B cell (primary cell): ENCODE results near the gene SLC27A3. TPM values are rescaled to one million over a fixed set of nuclear protein-coding genes. Genes with fewer than 3 reads are reported as not detected.
A peak's percentile ranks its signal among the peaks of the same experiment; 100 is the strongest.

ENCODE experiments used
- ATAC-seq: fragments of 200-7000 bp; cut with Tn5 transposase; one replicate; pipeline ENCODE4 v1.10.0; 2021; ENCODE audit warnings: low read depth, mild to moderate bottlenecking, moderate number of reproducible peaks, moderate library complexity
- CTCF ChIA-PET: fragments of 350-600 bp; sonication (Branson Sonifier 250); formaldehyde crosslinking; loops from one replicate; lab custom pipeline; 2021; ENCODE audit warnings: antibody characterized with exemption, inconsistent platforms; lab: Charles Lee
- POLR2A ChIA-PET: fragments of 350-600 bp; sonication (Branson Sonifier 250); formaldehyde crosslinking; loops from one replicate; lab custom pipeline; 2021; ENCODE audit warnings: antibody characterized with exemption; lab: Charles Lee
- DNase-seq: peaks from one replicate; pipeline ENCODE4 v3.0.0; 2013
- H2AFZ ChIP-seq: 2 replicates; pipeline ENCODE4 v1.6.1; 2012; ENCODE audit warnings: mild to moderate bottlenecking, low read depth, low read length; ENCODE audit not compliant: insufficient read depth, poor library complexity, severe bottlenecking
- H3K27ac ChIP-seq, 2 donors: 1 replicate in 1 of 2; 2 replicates in 1 of 2; pipeline ENCODE4 v1.5.1; 2012 to 2013; ENCODE audit warnings: low read length in 2 of 2, mild to moderate bottlenecking in 2 of 2, moderate library complexity in 1 of 2
- H3K27me3 ChIP-seq, 4 experiments: fragments of 200-600 bp in 1 of 4; sonication (generic) in 1 of 4; replicated peaks in 1 of 4; 1 replicate in 2 of 4; 2 replicates in 2 of 4; pipeline versions ENCODE4 v1.6.1 to v1.7.0; 2013 to 2016; ENCODE audit warnings: low read length in 3 of 4, mild to moderate bottlenecking in 2 of 4, mixed read lengths in 1 of 4, moderate library complexity in 1 of 4; ENCODE audit not compliant: insufficient read depth in 4 of 4, control insufficient read depth in 3 of 4; ENCODE audit errors: control extremely low read depth in 1 of 4
- H3K36me3 ChIP-seq, 2 experiments: replicated peaks in 1 of 2; 1 replicate in 1 of 2; 2 replicates in 1 of 2; pipeline versions ENCODE4 v1.6.1 to v1.7.1; 2013; ENCODE audit warnings: low read length in 1 of 2; ENCODE audit not compliant: insufficient read depth in 2 of 2, control insufficient read depth in 1 of 2; ENCODE audit errors: control extremely low read depth in 1 of 2, extremely low read depth in 1 of 2
- H3K4me1 ChIP-seq, 2 donors: fragments of 200-600 bp in 1 of 2; sonication (generic) in 1 of 2; 1 replicate in 1 of 2; 2 replicates in 1 of 2; pipeline versions ENCODE4 v1.5.1 to v1.6.1; 2013 to 2017; ENCODE audit warnings: low read length in 2 of 2; ENCODE audit not compliant: control insufficient read depth in 2 of 2, insufficient read depth in 2 of 2
- H3K4me2 ChIP-seq: replicated peaks from 2 replicates; pipeline ENCODE3; 2012; ENCODE audit warnings: mild to moderate bottlenecking, low read depth, low read length; ENCODE audit not compliant: poor library complexity, severe bottlenecking
- H3K4me3 ChIP-seq, 5 experiments: fragments of 200-600 bp in 1 of 5; sonication (generic) in 1 of 5; 1 replicate in 3 of 5; 2 replicates in 2 of 5; pipeline versions ENCODE4 v1.5.1 to v1.7.0; 2011 to 2016; ENCODE audit warnings: low read length in 4 of 5, mild to moderate bottlenecking in 4 of 5, low read depth in 2 of 5, control low read depth in 1 of 5, moderate library complexity in 1 of 5; ENCODE audit not compliant: insufficient read depth in 1 of 5; ENCODE audit errors: control extremely low read depth in 1 of 5, extremely low read depth in 1 of 5
- H3K79me2 ChIP-seq: fragments of 200-600 bp; sonication (generic); one replicate; pipeline ENCODE4 v1.6.0; 2016; ENCODE audit warnings: low read length; ENCODE audit not compliant: control insufficient read depth, insufficient read depth
- H3K9ac ChIP-seq: fragments of 200-600 bp; sonication (generic); 2 replicates; pipeline ENCODE4 v1.6.1; 2017; ENCODE audit warnings: mild to moderate bottlenecking, low read length, moderate library complexity
- H3K9me3 ChIP-seq, 3 donors: one replicate each; pipeline versions ENCODE4 v1.6.1 to v1.7.1; 2013; ENCODE audit warnings: low read length in 2 of 3; ENCODE audit not compliant: control insufficient read depth in 2 of 3, insufficient read depth in 1 of 3; ENCODE audit errors: control extremely low read depth in 1 of 3
- H4K20me1 ChIP-seq: 2 replicates; pipeline ENCODE4 v1.6.0; 2012; ENCODE audit warnings: mild to moderate bottlenecking, low read length; ENCODE audit not compliant: insufficient read depth, control insufficient read depth, poor library complexity, severe bottlenecking
- H3K27ac Mint-ChIP-seq: one replicate; pipeline ENCODE4 v1.8.0; 2021; ENCODE audit warnings: mixed read lengths
- H3K27me3 Mint-ChIP-seq: one replicate; pipeline ENCODE4 v1.8.0; 2021; ENCODE audit warnings: mixed read lengths
- H3K4me1 Mint-ChIP-seq: one replicate; pipeline ENCODE4 v1.8.0; 2021; ENCODE audit warnings: mixed read lengths
- H3K4me3 Mint-ChIP-seq: one replicate; pipeline ENCODE4 v1.8.0; 2021; ENCODE audit warnings: mixed read lengths
- H3K9me3 Mint-ChIP-seq: one replicate; pipeline ENCODE4 v1.8.0; 2022; ENCODE audit warnings: mixed read lengths; ENCODE audit not compliant: insufficient read depth
- EZH2 ChIP-seq: IDR thresholded peaks from 2 replicates; pipeline ENCODE4 v1.6.1; 2012; ENCODE audit warnings: borderline replicate concordance, low read depth, mild to moderate bottlenecking, moderate library complexity, low read length; ENCODE audit not compliant: insufficient read depth, poor library complexity, severe bottlenecking
- WGBS: methylation state at CpG from one replicate; pipeline ENCODE4 v1.1.5; 2013; ENCODE audit warnings: missing lambda C conversion rate; ENCODE audit not compliant: insufficient coverage; 5-methylcytosine and 5-hydroxymethylcytosine counted together
- intact Hi-C: fragments of 100-400 bp; cut with micrococcal nuclease; formaldehyde crosslinking; loops from one replicate; pipeline ENCODE4 v1.10.0; 2022
- polyA plus RNA-seq: library from polyadenylated mRNA; depleted of rRNA; stranded (reverse); fragments of >200 nt; gene quantifications from 2 replicates; pipeline ENCODE4 v1.2.3, GENCODE V29; 2012
- total RNA-seq, 2 donors: library from RNA; stranded (reverse); fragments of 120-200 nt in 1 of 2; gene quantifications; 1 replicate in 1 of 2; 2 replicates in 1 of 2; pipeline versions ENCODE4 v1.2.3 to v1.2.4, GENCODE V29; 2013 to 2022
- TF ChIP-seq, protein P1 (sequence below): fragments of 200-600 bp; IDR thresholded peaks from one replicate; pipeline ENCODE4 v1.8.0; 2022; ENCODE audit warnings: antibody characterized with exemption, mild to moderate bottlenecking

The SLC27A3 gene
- total and polyA plus RNA-seq, 2 donors (not counting 1 experiment from before 2014, with no cell fraction given): 15.6 to 19.4 TPM

- Histone ChIP-seq H3K36me3 (no peaks in the 10 kb centered on the region), H4K20me1 (no peaks in the 10 kb centered on the region), H3K4me1 (peaks cover 28 to 45% of the 10 kb centered on the region in 2 donors), H3K9ac (peak overlapping the region; percentile 60), H3K27ac (peak overlapping the region; percentile 91 to 92), H3K4me2 (peak overlapping the region; percentile 75), H3K79me2 (no peaks in the 10 kb centered on the region), H3K27me3 (no peaks in the 10 kb centered on the region), H3K9me3 (no peaks in the 10 kb centered on the region), H3K4me3 (peak overlapping the region in 1 of 5 experiments; percentile 10), H2AFZ (peak overlapping the region; percentile 83)
- no peak for ATAC-seq
- TF ChIP-seq, protein P1, sequence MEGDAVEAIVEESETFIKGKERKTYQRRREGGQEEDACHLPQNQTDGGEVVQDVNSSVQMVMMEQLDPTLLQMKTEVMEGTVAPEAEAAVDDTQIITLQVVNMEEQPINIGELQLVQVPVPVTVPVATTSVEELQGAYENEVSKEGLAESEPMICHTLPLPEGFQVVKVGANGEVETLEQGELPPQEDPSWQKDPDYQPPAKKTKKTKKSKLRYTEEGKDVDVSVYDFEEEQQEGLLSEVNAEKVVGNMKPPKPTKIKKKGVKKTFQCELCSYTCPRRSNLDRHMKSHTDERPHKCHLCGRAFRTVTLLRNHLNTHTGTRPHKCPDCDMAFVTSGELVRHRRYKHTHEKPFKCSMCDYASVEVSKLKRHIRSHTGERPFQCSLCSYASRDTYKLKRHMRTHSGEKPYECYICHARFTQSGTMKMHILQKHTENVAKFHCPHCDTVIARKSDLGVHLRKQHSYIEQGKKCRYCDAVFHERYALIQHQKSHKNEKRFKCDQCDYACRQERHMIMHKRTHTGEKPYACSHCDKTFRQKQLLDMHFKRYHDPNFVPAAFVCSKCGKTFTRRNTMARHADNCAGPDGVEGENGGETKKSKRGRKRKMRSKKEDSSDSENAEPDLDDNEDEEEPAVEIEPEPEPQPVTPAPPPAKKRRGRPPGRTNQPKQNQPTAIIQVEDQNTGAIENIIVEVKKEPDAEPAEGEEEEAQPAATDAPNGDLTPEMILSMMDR: no peak
- 44% methylated on average over 22 of the region's 22 CpGs for WGBS
- H3K4me3 Mint-ChIP-seq: peak overlapping the region; percentile 59
- intact Hi-C loops: loop anchor here (2.0 to 5.0 kb wide), 3 partner anchors 15 to 62 kb away; partner anchors contain the start of genes INTS3 and SLC27A3
- peaks cover 43% of the 10 kb centered on the region for H3K4me1 Mint-ChIP-seq
- H3K27ac Mint-ChIP-seq: peak overlapping the region; percentile 95
- DNase-seq: no peak
- ChIA-PET CTCF (interaction anchor here (1.0 to 2.8 kb wide), 2 partner anchors 171 to 201 kb away, joined by 3 to 9 read pairs; partner anchors contain the start of gene RPS27), POLR2A (interaction anchor here (0.6 to 4.8 kb wide), 4 partner anchors 174 to 206 kb away, joined by 3 to 19 read pairs (median 4); partner anchors contain the start of genes RPS27 and SLC39A1)
- no peaks in the 10 kb centered on the region for H3K9me3 Mint-ChIP-seq
- no peaks in the 10 kb centered on the region for H3K27me3 Mint-ChIP-seq
Observed at GRCh38 chr1:153789478-153790034, 14.3 kb downstream of the SLC27A3 start.

- no peaks in the 10 kb centered on the region for H4K20me1 ChIP-seq
- Mint-ChIP-seq H3K9me3 (no peaks in the 10 kb centered on the region), H3K27me3 (no peaks in the 10 kb centered on the region), H3K4me1 (peaks cover 39% of the 10 kb centered on the region), H3K27ac (peak overlapping the region; percentile 95), H3K4me3 (peak overlapping the region; percentile 59)
- peak overlapping the region; percentile 91 to 92 for H3K27ac ChIP-seq
- ChIA-PET CTCF (interaction anchor here (1.0 to 2.9 kb wide), 4 partner anchors 112 to 200 kb away, joined by 3 to 22 read pairs (median 6); partner anchors contain the start of genes RAB13 and RPS27), POLR2A (interaction anchor here (0.6 to 4.8 kb wide), 6 partner anchors 155 to 205 kb away, joined by 3 to 19 read pairs (median 4); partner anchors contain the start of genes CHTOP, DENND4B, RPS27 and SLC39A1)
- peak overlapping the region in 4 of 5 experiments; percentile 11 to 59 (median 44) for H3K4me3 ChIP-seq
- peaks cover 28 to 40% of the 10 kb centered on the region in 2 donors for H3K4me1 ChIP-seq
- no peaks in the 10 kb centered on the region for H3K27me3 ChIP-seq
- no peaks in the 10 kb centered on the region for H3K36me3 ChIP-seq
- intact Hi-C loops: loop anchor here (2.0 to 5.0 kb wide), 3 partner anchors 14 to 63 kb away; partner anchors contain the start of genes INTS3 and SLC27A3
- H3K79me2 ChIP-seq: no peaks in the 10 kb centered on the region
- no peak for TF ChIP-seq EZH2
- TF ChIP-seq, protein P1: no peak
- peak overlapping the region; percentile 60 for H3K9ac ChIP-seq
- no peaks in the 10 kb centered on the region for H3K9me3 ChIP-seq
- H3K4me2 ChIP-seq: peak overlapping the region; percentile 75
- no peak for DNase-seq
- peak; percentile 9 for ATAC-seq
- WGBS: 87% methylated on average over 7 of the region's 16 CpGs
- peak overlapping the region; percentile 83 for H2AFZ ChIP-seq
Observed at GRCh38 chr1:153790313-153790965, 15.2 kb downstream of the SLC27A3 start.
